Ishikawa (cell line): ENCODE results near the gene PEMT.

Experiments
- CEBPB ChIP-seq: IDR thresholded peaks from 2 replicates; pipeline ENCODE4 v1.6.1; 2012
- CREB1 ChIP-seq: IDR thresholded peaks from 2 replicates; pipeline ENCODE4 v1.6.1; 2012; ENCODE audit warnings: low read depth
- EGR1 ChIP-seq: IDR thresholded peaks from 2 replicates; pipeline ENCODE4 v1.6.1; 2012
- EP300 ChIP-seq: IDR thresholded peaks from 2 replicates; pipeline ENCODE4 v1.6.1; 2012; ENCODE audit warnings: borderline replicate concordance
- FOXM1 ChIP-seq: IDR thresholded peaks from 2 replicates; pipeline ENCODE4 v1.6.1; 2012; ENCODE audit warnings: low read depth, borderline replicate concordance
- MAX ChIP-seq: IDR thresholded peaks from 2 replicates; pipeline ENCODE4 v1.6.1; 2012
- NFIC ChIP-seq: IDR thresholded peaks from 2 replicates; pipeline ENCODE4 v1.6.1; 2012
- RAD21 ChIP-seq: IDR thresholded peaks from 2 replicates; pipeline ENCODE4 v1.6.1; 2012; ENCODE audit warnings: low read depth
- REST ChIP-seq: IDR thresholded peaks from 2 replicates; pipeline ENCODE4 v1.6.1; 2012; ENCODE audit warnings: low read depth, mild to moderate bottlenecking
- TAF1 ChIP-seq: IDR thresholded peaks from 2 replicates; pipeline ENCODE4 v1.6.1; 2012; ENCODE audit warnings: low read depth, mild to moderate bottlenecking
- TCF12 ChIP-seq: IDR thresholded peaks from 2 replicates; pipeline ENCODE4 v1.6.1; 2012; ENCODE audit warnings: low read depth
- TEAD4 ChIP-seq: IDR thresholded peaks from 2 replicates; pipeline ENCODE4 v1.6.1; 2012
- USF1 ChIP-seq: IDR thresholded peaks from 2 replicates; pipeline ENCODE4 v1.6.1; 2012
- YY1 ChIP-seq: IDR thresholded peaks from 2 replicates; pipeline ENCODE4 v1.6.1; 2012; ENCODE audit warnings: low read depth
- ZBTB7A ChIP-seq: IDR thresholded peaks from 2 replicates; pipeline ENCODE4 v1.6.1; 2012; ENCODE audit warnings: low read depth

Gene PEMT

DNA sequence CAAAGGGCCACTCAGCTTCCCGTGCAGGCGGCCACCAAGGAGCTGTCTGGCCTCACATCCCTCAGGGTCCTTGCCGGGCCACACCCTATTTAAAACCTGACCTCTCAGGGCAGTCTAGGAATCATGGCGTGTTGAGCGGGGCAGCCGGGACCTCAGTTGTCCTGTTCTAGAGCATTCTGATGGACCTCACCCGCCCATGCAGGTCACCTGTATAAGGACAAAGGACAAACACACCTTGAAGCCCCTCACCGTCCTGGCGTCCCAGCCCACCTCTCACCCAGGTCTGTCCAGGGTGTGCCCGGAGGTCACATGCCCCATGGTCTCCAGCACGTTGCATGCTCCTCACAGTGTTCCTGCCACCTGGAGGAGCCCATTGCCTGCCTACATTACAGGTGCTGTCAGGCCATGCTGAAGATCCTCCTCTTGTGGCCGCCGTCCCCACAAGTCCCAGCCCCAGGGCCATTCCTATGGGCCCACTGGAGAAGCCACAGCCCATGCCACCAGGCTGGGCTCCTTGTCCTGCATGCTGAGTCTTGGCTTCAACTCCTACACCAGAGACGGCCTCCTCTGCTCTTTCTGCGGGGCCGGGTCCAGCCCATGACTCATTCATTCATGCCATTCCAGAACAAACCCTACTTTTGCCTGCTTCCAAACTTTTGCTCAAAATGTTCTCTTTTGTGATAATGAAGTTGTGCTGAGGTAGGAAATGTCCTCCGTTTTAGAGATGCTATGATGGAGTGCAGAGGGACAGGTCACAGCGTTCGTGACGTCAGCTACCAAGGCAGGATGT is 46.3 kb downstream of the PEMT start:
- TF ChIP-seq TEAD4 = no peak
- TF ChIP-seq USF1 = no peak
- no peak for TF ChIP-seq EP300
- TF ChIP-seq ZBTB7A = no peak
- no peak for TF ChIP-seq TAF1
- TF ChIP-seq MAX = no peak
- TF ChIP-seq EGR1 = no peak
- no peak for TF ChIP-seq NFIC
- no peak for TF ChIP-seq FOXM1
- TF ChIP-seq REST = no peak
- no peak for TF ChIP-seq YY1
- TF ChIP-seq TCF12 = no peak
- TF ChIP-seq RAD21 = no peak
- TF ChIP-seq CREB1 = no peak
- no peak for TF ChIP-seq CEBPB

DNA sequence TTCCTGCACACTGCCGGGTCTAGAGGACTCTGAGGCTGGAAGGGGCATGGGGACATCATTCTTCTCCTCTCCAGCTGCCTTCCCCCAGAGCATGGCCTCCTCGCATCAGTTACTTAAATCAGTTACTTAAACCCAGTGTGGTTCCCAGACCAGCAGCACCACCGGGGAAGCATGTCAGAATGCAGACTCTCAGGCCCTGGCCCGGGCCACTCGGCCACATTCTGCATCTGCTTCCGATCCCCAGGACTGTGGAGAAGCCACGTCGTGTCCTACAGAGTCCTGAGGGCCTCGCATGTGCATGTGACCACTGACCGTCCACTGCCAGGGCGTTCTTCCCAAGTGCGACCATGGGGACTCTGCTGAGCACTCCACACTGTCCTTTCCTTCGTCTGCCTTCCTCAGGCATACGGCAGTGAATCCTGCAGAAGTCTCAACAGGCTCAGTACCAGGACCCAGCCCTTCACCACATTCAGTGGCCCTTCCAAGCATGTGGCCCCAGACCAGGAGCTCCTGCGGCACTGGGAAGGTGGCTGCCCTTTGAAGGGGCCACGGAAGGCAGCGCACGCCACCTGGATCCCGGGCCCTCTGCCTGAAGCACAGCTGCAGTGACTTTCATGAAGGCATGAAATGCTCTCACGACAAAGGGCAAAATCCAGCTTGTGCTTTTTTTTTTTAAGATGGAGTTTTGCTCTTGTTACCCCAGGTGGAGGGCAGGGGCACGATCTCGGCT is 48.4 kb downstream of the PEMT start:
- TF ChIP-seq EP300 (no peak), CREB1 (no peak), REST (no peak), RAD21 (no peak), TCF12 (no peak), ZBTB7A (no peak), NFIC (no peak), YY1 (no peak), USF1 (no peak), CEBPB (no peak), FOXM1 (no peak), MAX (no peak), EGR1 (no peak), TEAD4 (no peak), TAF1 (no peak)

DNA sequence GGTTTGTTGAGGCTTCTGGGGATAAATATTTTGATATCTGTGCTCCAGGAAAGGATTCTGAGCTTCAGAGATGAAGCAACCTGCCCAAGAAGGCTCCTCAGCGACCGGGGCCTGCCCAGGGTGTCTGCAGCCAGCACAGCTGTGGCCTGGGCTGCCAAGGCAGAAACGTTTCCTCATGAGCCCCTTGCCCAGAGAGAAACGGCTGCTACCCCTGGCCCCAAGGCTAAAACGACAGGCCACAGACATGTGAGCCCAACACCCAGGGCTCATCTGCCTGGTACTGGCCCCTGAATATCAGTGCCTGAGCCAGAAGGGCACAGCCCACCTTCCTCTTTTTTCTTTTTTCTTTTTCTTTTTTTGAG is 49.9 kb downstream of the PEMT start:
- TF ChIP-seq FOXM1 = no peak
- TF ChIP-seq YY1 = no peak

DNA sequence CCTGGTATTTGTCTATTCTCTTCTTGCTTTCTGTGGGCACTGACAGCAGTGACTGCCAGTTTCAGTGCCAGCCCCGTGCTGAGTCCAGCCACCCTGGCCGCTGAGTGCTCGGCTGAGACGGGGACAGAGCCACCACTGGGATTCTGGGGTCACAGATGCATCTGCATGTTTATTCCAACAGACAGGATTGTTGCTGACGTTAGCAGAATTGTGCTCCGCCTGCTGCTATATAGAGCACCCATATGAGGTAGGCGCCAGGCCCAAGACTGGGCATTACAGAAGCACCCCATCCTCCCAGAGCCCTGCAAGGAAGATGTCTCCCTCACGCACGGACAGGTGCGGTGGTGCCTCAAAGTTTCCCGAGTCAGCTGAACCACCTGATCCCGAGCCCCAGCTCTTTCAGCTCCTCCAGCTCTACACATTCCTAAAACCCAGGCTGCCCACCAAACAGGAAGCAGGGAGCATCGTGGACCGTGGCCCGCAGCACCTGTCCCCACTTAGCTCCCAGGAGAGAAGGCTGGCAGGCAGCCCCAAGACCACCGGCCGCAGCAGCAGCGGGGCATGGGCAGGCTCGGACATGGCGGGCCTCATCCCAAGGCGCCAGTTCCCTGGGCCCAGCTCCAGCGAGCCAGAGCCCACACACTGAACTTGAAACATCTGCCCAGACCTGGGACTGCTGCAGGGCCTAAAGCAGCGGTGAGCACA is 50.4 kb downstream of the PEMT start:
- TF ChIP-seq ZBTB7A = no peak
- no peak for TF ChIP-seq NFIC
- no peak for TF ChIP-seq EP300
- TF ChIP-seq MAX = no peak
- TF ChIP-seq TCF12 = no peak
- no peak for TF ChIP-seq CREB1
- TF ChIP-seq EGR1 = no peak
- no peak for TF ChIP-seq TAF1

- TF ChIP-seq NFIC (peak; percentile 75), EGR1 (no peak), YY1 (no peak), REST (peak; percentile 75)
These were observed 51.1 kb downstream of the PEMT start for GRCh38 chr17:17540278-17540906.
